Vagina (tissue), 2 donors: ENCODE data around the gene MPPED2. TPM values are rescaled to one million over a fixed set of nuclear protein-coding genes. Genes with fewer than 3 reads are reported as not detected.

ENCODE experiments used
- DNase-seq, 2 donors: peaks; one replicate each; pipeline ENCODE4 v3.0.0-alpha.2; 2017; ENCODE audit errors: extremely low spot score in 2 of 2
- H3K27ac ChIP-seq: fragments of 200-600 bp; sonication (generic); one replicate; pipeline ENCODE4 v1.5.1; 2019
- H3K27me3 ChIP-seq: fragments of 200-600 bp; sonication (generic); one replicate; pipeline ENCODE4 v1.5.1; 2019
- H3K36me3 ChIP-seq, 2 donors: fragments of 200-600 bp; sonication (generic); one replicate each; pipeline ENCODE4 v1.5.1; 2017 to 2019
- H3K4me1 ChIP-seq: fragments of 200-600 bp; sonication (generic); one replicate; pipeline ENCODE4 v1.5.1; 2019
- H3K4me3 ChIP-seq, 2 donors: fragments of 200-600 bp; sonication (generic); 1 replicate in 1 of 2; 2 replicates in 1 of 2; pipeline ENCODE4 v1.5.1; 2016 to 2019
- H3K9me3 ChIP-seq: fragments of 200-600 bp; sonication (generic); one replicate; pipeline ENCODE4 v1.5.1; 2019
- CTCF ChIP-seq, 3 experiments: fragments of 450-650 bp in 2 of 3; fragments of 200-600 bp in 1 of 3; sonication (generic) in 1 of 3; IDR thresholded peaks; one replicate each; pipeline ENCODE4 v1.5.1; 2017 to 2019; ENCODE audit warnings: antibody characterized with exemption in 3 of 3, mild to moderate bottlenecking in 2 of 3, moderate library complexity in 2 of 3
- POLR2A ChIP-seq, 2 donors: fragments of 450-650 bp; IDR thresholded peaks; one replicate each; pipeline ENCODE4 v1.6.1; 2017; ENCODE audit warnings: antibody characterized with exemption in 2 of 2, mild to moderate bottlenecking in 2 of 2, moderate library complexity in 2 of 2
- POLR2AphosphoS5 ChIP-seq, 2 donors: sonication (generic); formaldehyde crosslinking; IDR thresholded peaks; one replicate each; pipeline ENCODE4 v1.9.0; 2017; ENCODE audit warnings: antibody characterized with exemption in 2 of 2, mild to moderate bottlenecking in 2 of 2, low read depth in 1 of 2; ENCODE audit not compliant: insufficient read depth in 1 of 2
- intact Hi-C: fragments of 100-400 bp; cut with DNase I; formaldehyde crosslinking; loops from one replicate; pipeline ENCODE4 v1.15.1; 2023
- total RNA-seq: library from RNA; depleted of rRNA; stranded (reverse); fragments of >200 nt; gene quantifications from one replicate; pipeline ENCODE4 v1.2.3, GENCODE V29; 2016

The MPPED2 gene
- total RNA-seq, 1 donor from 2014 or later = 4.4 TPM

GRCh38 chr11:30454541-30454940, 131.6 kb downstream of the MPPED2 start:
- no peak for DNase-seq
- intact Hi-C loops = no loop called here
- no peak overlapping the region for H3K4me3 ChIP-seq

GRCh38 chr11:30454111-30454510, 132.0 kb downstream of the MPPED2 start:
- Histone ChIP-seq H3K4me3 (no peak overlapping the region), H3K9me3 (no peaks in the 10 kb centered on the region), H3K36me3 (no peaks in the 10 kb centered on the region), H3K27ac (no peak overlapping the region), H3K4me1 (peaks cover 27% of the 10 kb centered on the region), H3K27me3 (no peaks in the 10 kb centered on the region)
- intact Hi-C loops = no loop called here
- DNase-seq = no peak
- no peak for TF ChIP-seq CTCF (IDR thresholded peaks at IDR 0.05)
- no peak for TF ChIP-seq POLR2A (IDR thresholded peaks at IDR 0.05)
- TF ChIP-seq POLR2AphosphoS5 (IDR thresholded peaks at IDR 0.05; ENCODE audit: insufficient read depth in 1 of 2, low read depth in 1 of 2) = no peak

More at GRCh38 chr11:30454541-30454940, 131.6 kb downstream of the MPPED2 start:
- Histone ChIP-seq H3K4me1 (peaks cover 27% of the 10 kb centered on the region), H3K9me3 (no peaks in the 10 kb centered on the region), H3K36me3 (no peaks in the 10 kb centered on the region), H3K27ac (no peak overlapping the region), H3K27me3 (no peaks in the 10 kb centered on the region)
- TF ChIP-seq POLR2A (IDR thresholded peaks at IDR 0.05) (no peak), POLR2AphosphoS5 (IDR thresholded peaks at IDR 0.05; ENCODE audit: insufficient read depth in 1 of 2, low read depth in 1 of 2) (no peak), CTCF (IDR thresholded peaks at IDR 0.05) (no peak)

- intact Hi-C loops = no loop called here
- Histone ChIP-seq H3K4me1 (peaks cover 27% of the 10 kb centered on the region), H3K36me3 (no peaks in the 10 kb centered on the region), H3K27me3 (no peaks in the 10 kb centered on the region), H3K4me3 (no peak overlapping the region), H3K27ac (no peak overlapping the region), H3K9me3 (no peaks in the 10 kb centered on the region)
- TF ChIP-seq POLR2A (IDR thresholded peaks at IDR 0.05) = no peak
- no peak for TF ChIP-seq POLR2AphosphoS5 (IDR thresholded peaks at IDR 0.05; ENCODE audit: insufficient read depth in 1 of 2, low read depth in 1 of 2)
- no peak for TF ChIP-seq CTCF (IDR thresholded peaks at IDR 0.05)
- DNase-seq = no peak
Measured at GRCh38 chr11:30453705-30454104, 132.4 kb downstream of the MPPED2 start.

GRCh38 chr11:30452842-30453241, 133.3 kb downstream of the MPPED2 start:
- Histone ChIP-seq H3K27me3 (no peaks in the 10 kb centered on the region), H3K27ac (no peak overlapping the region), H3K36me3 (no peaks in the 10 kb centered on the region), H3K9me3 (no peaks in the 10 kb centered on the region), H3K4me3 (no peak overlapping the region), H3K4me1 (peaks cover 27% of the 10 kb centered on the region)
- intact Hi-C loops = no loop called here
- no peak for DNase-seq
- no peak for TF ChIP-seq CTCF (IDR thresholded peaks at IDR 0.05)

- H3K27ac ChIP-seq = no peak overlapping the region
- no peak overlapping the region for H3K4me3 ChIP-seq
- TF ChIP-seq POLR2AphosphoS5 (IDR thresholded peaks at IDR 0.05; ENCODE audit: insufficient read depth in 1 of 2, low read depth in 1 of 2) = no peak
- H3K4me1 ChIP-seq = peaks cover 27% of the 10 kb centered on the region
- no peaks in the 10 kb centered on the region for H3K9me3 ChIP-seq
- no peaks in the 10 kb centered on the region for H3K27me3 ChIP-seq
- intact Hi-C loops = no loop called here
- no peaks in the 10 kb centered on the region for H3K36me3 ChIP-seq
- no peak for DNase-seq
Measured at GRCh38 chr11:30452114-30452513, 134.0 kb downstream of the MPPED2 start.

- intact Hi-C loops = no loop called here
- H3K4me3 ChIP-seq = no peak overlapping the region
- H3K27ac ChIP-seq = no peak overlapping the region
- no peaks in the 10 kb centered on the region for H3K36me3 ChIP-seq
- H3K9me3 ChIP-seq = no peaks in the 10 kb centered on the region
- no peaks in the 10 kb centered on the region for H3K27me3 ChIP-seq
- DNase-seq = no peak
- peaks cover 27% of the 10 kb centered on the region for H3K4me1 ChIP-seq
- TF ChIP-seq POLR2AphosphoS5 (IDR thresholded peaks at IDR 0.05; ENCODE audit: insufficient read depth in 1 of 2, low read depth in 1 of 2) (no peak), CTCF (IDR thresholded peaks at IDR 0.05) (no peak), POLR2A (IDR thresholded peaks at IDR 0.05) (no peak)
Measured at GRCh38 chr11:30451626-30452025, 134.5 kb downstream of the MPPED2 start.
